Calu3 (cell line): Measurements from ENCODE around the gene SLC1A2. TPM values are rescaled to one million over a fixed set of nuclear protein-coding genes. Genes with fewer than 3 reads are reported as not detected.

Source experiments
- BruUV-seq: library from RNA; stranded (reverse); fragments of 400-500 nt; replicated peaks from 2 replicates; lab custom pipeline; 2021; lab: Mats Ljungman, UMichigan
- CTCF ChIA-PET: fragments of 300-600 bp; sonication (Branson Sonifier 250); formaldehyde crosslinking; loops from one replicate; lab custom pipeline; 2022; ENCODE audit warnings: antibody characterized with exemption; lab: Charles Lee
- DNase-seq: peaks from one replicate; pipeline ENCODE4 v3.0.0; 2022
- H3K27ac Mint-ChIP-seq: one replicate; pipeline ENCODE4 v1.8.0; 2022; ENCODE audit warnings: mixed read lengths; ENCODE audit not compliant: unreplicated experiment
- H3K27me3 Mint-ChIP-seq: one replicate; pipeline ENCODE4 v1.8.0; 2022; ENCODE audit warnings: mixed read lengths; ENCODE audit not compliant: unreplicated experiment
- H3K36me3 Mint-ChIP-seq: one replicate; pipeline ENCODE4 v1.8.0; 2022; ENCODE audit warnings: mild to moderate bottlenecking, moderate library complexity, mixed read lengths; ENCODE audit not compliant: insufficient read depth, unreplicated experiment
- H3K4me1 Mint-ChIP-seq: one replicate; pipeline ENCODE4 v1.8.0; 2022; ENCODE audit warnings: mild to moderate bottlenecking, low read depth, mixed read lengths; ENCODE audit not compliant: unreplicated experiment
- H3K4me3 Mint-ChIP-seq: one replicate; pipeline ENCODE4 v1.8.0; 2022; ENCODE audit warnings: mild to moderate bottlenecking, low read depth, moderate library complexity, mixed read lengths; ENCODE audit not compliant: unreplicated experiment
- H3K9me3 Mint-ChIP-seq: one replicate; pipeline ENCODE4 v1.8.0; 2022; ENCODE audit warnings: low read depth, mixed read lengths; ENCODE audit not compliant: unreplicated experiment
- intact Hi-C: fragments of 100-400 bp; cut with micrococcal nuclease; formaldehyde crosslinking; loops from one replicate; pipeline ENCODE4 v1.10.0; 2022; ENCODE audit not compliant: unreplicated experiment
- total RNA-seq: library from RNA; stranded (reverse); gene quantifications from 2 replicates; pipeline ENCODE4 v1.2.3, GENCODE V29; 2022
- TF ChIP-seq, protein P1 (sequence below): fragments of 200-600 bp; IDR thresholded peaks from one replicate; pipeline ENCODE4 v1.8.0; 2022; ENCODE audit warnings: antibody characterized with exemption; ENCODE audit not compliant: unreplicated experiment

SLC1A2 gene
- total RNA-seq, 1 experiment from 2014 or later: 0.40 TPM

DNA sequence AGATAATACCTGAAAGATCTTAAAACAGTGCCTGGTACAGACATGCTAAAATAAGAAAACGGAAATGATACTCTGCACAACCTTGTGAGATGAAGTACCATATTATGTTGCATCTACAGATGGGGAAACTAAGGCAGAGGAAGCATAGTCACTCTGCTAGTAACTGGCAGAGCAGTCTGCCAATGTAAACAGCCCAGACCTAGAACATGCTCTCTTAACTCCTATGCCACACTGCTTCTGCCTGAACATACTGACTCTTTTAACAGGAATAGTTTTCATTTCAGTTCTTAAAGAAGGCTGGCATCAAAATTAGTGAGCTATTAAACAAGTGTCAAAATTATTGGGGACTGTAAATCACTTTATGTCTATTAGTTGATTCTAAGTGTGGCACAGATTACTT, 180.5 kb downstream of the SLC1A2 start:
- H3K27ac Mint-ChIP-seq: no peak overlapping the region
- TF ChIP-seq, protein P1, sequence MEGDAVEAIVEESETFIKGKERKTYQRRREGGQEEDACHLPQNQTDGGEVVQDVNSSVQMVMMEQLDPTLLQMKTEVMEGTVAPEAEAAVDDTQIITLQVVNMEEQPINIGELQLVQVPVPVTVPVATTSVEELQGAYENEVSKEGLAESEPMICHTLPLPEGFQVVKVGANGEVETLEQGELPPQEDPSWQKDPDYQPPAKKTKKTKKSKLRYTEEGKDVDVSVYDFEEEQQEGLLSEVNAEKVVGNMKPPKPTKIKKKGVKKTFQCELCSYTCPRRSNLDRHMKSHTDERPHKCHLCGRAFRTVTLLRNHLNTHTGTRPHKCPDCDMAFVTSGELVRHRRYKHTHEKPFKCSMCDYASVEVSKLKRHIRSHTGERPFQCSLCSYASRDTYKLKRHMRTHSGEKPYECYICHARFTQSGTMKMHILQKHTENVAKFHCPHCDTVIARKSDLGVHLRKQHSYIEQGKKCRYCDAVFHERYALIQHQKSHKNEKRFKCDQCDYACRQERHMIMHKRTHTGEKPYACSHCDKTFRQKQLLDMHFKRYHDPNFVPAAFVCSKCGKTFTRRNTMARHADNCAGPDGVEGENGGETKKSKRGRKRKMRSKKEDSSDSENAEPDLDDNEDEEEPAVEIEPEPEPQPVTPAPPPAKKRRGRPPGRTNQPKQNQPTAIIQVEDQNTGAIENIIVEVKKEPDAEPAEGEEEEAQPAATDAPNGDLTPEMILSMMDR: no peak
- no TSS peak for BruUV-seq
- H3K36me3 Mint-ChIP-seq: peaks cover 11% of the 10 kb centered on the region
- H3K4me3 Mint-ChIP-seq: no peak overlapping the region
- peaks cover 39% of the 10 kb centered on the region for H3K4me1 Mint-ChIP-seq
- CTCF ChIA-PET: no interaction called here
- no peaks in the 10 kb centered on the region for H3K9me3 Mint-ChIP-seq
- DNase-seq: no peak
- no peaks in the 10 kb centered on the region for H3K27me3 Mint-ChIP-seq
- intact Hi-C loops: loop anchor here (5.0 to 10.0 kb wide), 3 partner anchors 156 to 1566 kb away; no protein-coding TSS in a partner anchor

GRCh38 chr11:35237860-35238715, 181.3 kb downstream of the SLC1A2 start:
- no TSS peak for BruUV-seq
- Mint-ChIP-seq H3K36me3 (peaks cover 13% of the 10 kb centered on the region), H3K9me3 (no peaks in the 10 kb centered on the region), H3K4me3 (no peak overlapping the region), H3K27ac (no peak overlapping the region), H3K4me1 (peaks cover 47% of the 10 kb centered on the region), H3K27me3 (no peaks in the 10 kb centered on the region)
- peak; percentile 32 for DNase-seq
- CTCF ChIA-PET: interaction anchor here (1.1 kb wide), 1 partner anchor 37 kb away, joined by 3 read pairs; no protein-coding TSS in a partner anchor
- TF ChIP-seq, protein P1: peak; percentile 80
- intact Hi-C loops: loop anchor here (5.0 to 10.0 kb wide), 3 partner anchors 157 to 1567 kb away; no protein-coding TSS in a partner anchor

DNA sequence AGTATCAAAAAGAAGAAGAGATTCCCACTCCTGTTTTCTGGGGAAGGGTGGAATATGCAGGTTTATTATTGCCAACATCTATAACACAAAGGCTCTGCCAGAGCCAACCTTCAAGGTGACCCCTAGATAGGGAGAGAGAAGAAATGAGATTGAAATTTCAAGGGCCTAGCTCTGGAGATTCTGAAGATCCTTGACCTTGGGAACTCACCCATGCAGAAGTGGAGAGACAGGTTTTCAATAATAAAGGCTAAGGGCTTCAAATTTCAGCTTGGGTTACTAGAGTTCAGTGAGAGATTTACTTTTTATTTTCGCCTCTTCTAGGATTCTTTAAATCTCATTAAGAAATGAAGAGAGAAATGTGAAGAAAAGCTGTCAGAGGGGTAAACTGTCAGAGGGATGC, 182.0 kb downstream of the SLC1A2 start:
- no TSS peak for BruUV-seq
- no peak overlapping the region for H3K27ac Mint-ChIP-seq
- no peaks in the 10 kb centered on the region for H3K27me3 Mint-ChIP-seq
- H3K9me3 Mint-ChIP-seq: no peaks in the 10 kb centered on the region
- no peak overlapping the region for H3K4me3 Mint-ChIP-seq
- CTCF ChIA-PET: interaction anchor here (1.1 kb wide), 1 partner anchor 38 kb away, joined by 3 read pairs; no protein-coding TSS in a partner anchor
- peaks cover 55% of the 10 kb centered on the region for H3K4me1 Mint-ChIP-seq
- peaks cover 18% of the 10 kb centered on the region for H3K36me3 Mint-ChIP-seq
- no peak for DNase-seq
- intact Hi-C loops: loop anchor here (5.0 to 10.0 kb wide), 3 partner anchors 157 to 1567 kb away; no protein-coding TSS in a partner anchor
- TF ChIP-seq, protein P1: no peak

DNA sequence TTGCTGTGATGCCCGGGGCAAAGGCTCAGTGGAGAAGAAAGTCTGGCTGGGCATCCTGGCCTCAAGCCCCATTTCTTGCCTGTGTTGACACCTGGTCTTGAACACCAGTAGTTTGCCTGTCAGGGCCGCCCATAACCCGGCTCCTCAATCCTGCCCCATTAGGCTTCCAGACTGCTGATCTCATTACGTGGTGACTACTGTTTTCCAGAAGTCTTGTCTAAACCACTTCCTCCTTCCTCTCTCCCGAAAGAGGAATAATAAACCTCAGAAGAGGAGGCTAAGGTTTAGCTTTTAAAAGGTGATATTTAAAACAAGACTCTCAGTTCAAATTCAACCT, 182.7 kb downstream of the SLC1A2 start:
- no peaks in the 10 kb centered on the region for H3K9me3 Mint-ChIP-seq
- CTCF ChIA-PET: interaction anchor here (1.1 kb wide), 1 partner anchor 127 kb away, joined by 4 read pairs; no protein-coding TSS in a partner anchor
- intact Hi-C loops: loop anchor here (5.0 to 10.0 kb wide), 3 partner anchors 158 to 1568 kb away; no protein-coding TSS in a partner anchor
- H3K36me3 Mint-ChIP-seq: peaks cover 21% of the 10 kb centered on the region
- H3K4me3 Mint-ChIP-seq: no peak overlapping the region
- no peaks in the 10 kb centered on the region for H3K27me3 Mint-ChIP-seq
- peak overlapping the region; percentile 75 for H3K27ac Mint-ChIP-seq
- peak; percentile 14 for DNase-seq
- BruUV-seq: no TSS peak
- peaks cover 61% of the 10 kb centered on the region for H3K4me1 Mint-ChIP-seq
- TF ChIP-seq, protein P1: no peak
